Neural cell (in vitro differentiated cells): ENCODE results near the gene AK2. TPM values are rescaled to one million over a fixed set of nuclear protein-coding genes. Genes with fewer than 3 reads are reported as not detected.

Source experiments
- H2AFZ ChIP-seq: fragments of 200-600, 300-800 bp; sonication (generic), shearing (Covaris generic); 2 replicates; pipeline ENCODE4 v1.6.0; 2014; ENCODE audit warnings: low read depth, mild to moderate bottlenecking, antibody characterized with exemption, low read length, moderate library complexity
- H3F3A ChIP-seq: fragments of 200-600 bp; shearing (Covaris generic); 2 replicates; pipeline ENCODE4 v1.6.1; 2016; ENCODE audit warnings: mild to moderate bottlenecking, moderate library complexity, mixed read lengths, antibody characterized with exemption, low read length; ENCODE audit not compliant: insufficient read depth, poor library complexity, severe bottlenecking
- H3K27ac ChIP-seq: fragments of 200-600, 300-800 bp; sonication (generic), shearing (Covaris generic); 2 replicates; pipeline ENCODE4 v1.5.1; 2014; ENCODE audit warnings: mild to moderate bottlenecking, low read length, moderate library complexity
- H3K27me3 ChIP-seq: fragments of 300-800, 200-600 bp; sonication (generic), shearing (Covaris generic); 2 replicates; pipeline ENCODE4 v1.6.0; 2014; ENCODE audit warnings: mild to moderate bottlenecking, low read depth, low read length, moderate library complexity; ENCODE audit not compliant: insufficient read depth
- H3K36me3 ChIP-seq: fragments of 300-800, 200-600 bp; sonication (generic), shearing (Covaris generic); 2 replicates; pipeline ENCODE4 v1.5.1; 2014; ENCODE audit warnings: mild to moderate bottlenecking, antibody characterized with exemption, low read length, moderate library complexity; ENCODE audit not compliant: insufficient read depth
- H3K4me2 ChIP-seq: fragments of 300-800, 200-600 bp; sonication (generic), shearing (Covaris generic); 2 replicates; pipeline ENCODE4 v1.6.0; 2014; ENCODE audit warnings: mild to moderate bottlenecking, low read length
- H3K4me3 ChIP-seq: fragments of 300-800, 200-600 bp; sonication (generic), shearing (Covaris generic); 2 replicates; pipeline ENCODE4 v1.5.1; 2014; ENCODE audit warnings: mild to moderate bottlenecking, low read length, moderate library complexity
- H3K79me2 ChIP-seq: fragments of 200-600 bp; shearing (Covaris generic); replicated peaks from 2 replicates; pipeline ENCODE4 v1.6.0; 2014; ENCODE audit warnings: mild to moderate bottlenecking, low read length, moderate library complexity; ENCODE audit not compliant: insufficient read depth
- H3K9ac ChIP-seq: fragments of 300-800, 200-600 bp; sonication (generic), shearing (Covaris generic); 2 replicates; pipeline ENCODE4 v1.6.1; 2016; ENCODE audit warnings: mild to moderate bottlenecking, low read length, mixed read lengths
- H3K9me2 ChIP-seq: fragments of 200-600 bp; shearing (Covaris generic); 2 replicates; pipeline ENCODE4 v1.6.1; 2016; ENCODE audit warnings: mild to moderate bottlenecking, low read length, mixed read lengths; ENCODE audit not compliant: insufficient read depth
- H3K9me3 ChIP-seq: fragments of 200-600, 300-800 bp; sonication (generic), shearing (Covaris generic); 2 replicates; pipeline ENCODE4 v1.6.1; 2016; ENCODE audit warnings: mild to moderate bottlenecking, mixed run types, low read length, moderate library complexity, mixed read lengths
- H4K20me1 ChIP-seq: fragments of 200-600 bp; shearing (Covaris generic); 2 replicates; pipeline ENCODE4 v1.6.1; 2016; ENCODE audit warnings: mild to moderate bottlenecking, mixed run types; ENCODE audit not compliant: insufficient read depth
- CTCF ChIP-seq: fragments of 450-650 bp; IDR thresholded peaks from 2 replicates; pipeline ENCODE4 v1.5.1; 2014; ENCODE audit warnings: antibody characterized with exemption, mild to moderate bottlenecking, moderate library complexity; ENCODE audit not compliant: poor library complexity, severe bottlenecking
- EP300 ChIP-seq: fragments of 450-650 bp; conservative IDR thresholded peaks from 2 replicates; pipeline ENCODE4 v1.6.1; 2014; ENCODE audit warnings: antibody characterized with exemption, mild to moderate bottlenecking, moderate library complexity; ENCODE audit not compliant: poor library complexity, severe bottlenecking
- EZH2 ChIP-seq: fragments of 200-600, 300-800 bp; shearing (Covaris generic), sonication (generic); IDR thresholded peaks from 2 replicates; pipeline ENCODE4 v1.6.1; 2014; ENCODE audit warnings: antibody characterized with exemption, low read length, borderline replicate concordance, mild to moderate bottlenecking; ENCODE audit not compliant: insufficient read depth, poor library complexity, severe bottlenecking
- MXI1 ChIP-seq: fragments of 450-650 bp; conservative IDR thresholded peaks from 2 replicates; pipeline ENCODE4 v1.6.1; 2014; ENCODE audit warnings: antibody characterized with exemption, mild to moderate bottlenecking; ENCODE audit not compliant: poor library complexity, severe bottlenecking
- POLR2AphosphoS5 ChIP-seq: IDR thresholded peaks from 2 replicates; pipeline ENCODE4 v1.6.1; 2012
- RAD21 ChIP-seq: fragments of 450-650 bp; conservative IDR thresholded peaks from 2 replicates; pipeline ENCODE4 v1.6.1; 2014; ENCODE audit warnings: antibody characterized with exemption, mild to moderate bottlenecking, moderate library complexity
- SMC3 ChIP-seq: fragments of 450-650 bp; conservative IDR thresholded peaks from 2 replicates; pipeline ENCODE4 v1.6.1; 2014; ENCODE audit warnings: antibody characterized with exemption, mild to moderate bottlenecking, moderate library complexity; ENCODE audit not compliant: poor library complexity
- TAF1 ChIP-seq: IDR thresholded peaks from 2 replicates; pipeline ENCODE4 v1.6.1; 2012; ENCODE audit warnings: low read depth
- polyA plus RNA-seq: library from polyadenylated mRNA; depleted of rRNA; stranded (reverse); fragments of >200 nt; gene quantifications from 2 replicates; pipeline ENCODE4 v1.2.3, GENCODE V29; 2014
- TF ChIP-seq, protein P1 (sequence below): IDR thresholded peaks from 2 replicates; pipeline ENCODE4 v1.6.1; 2012; ENCODE audit warnings: borderline replicate concordance

AK2 gene
- polyA plus RNA-seq, 1 donor from 2014 or later: 107 TPM

- H4K20me1 ChIP-seq: no peaks in the 10 kb centered on the region
- H3K36me3 ChIP-seq: peaks cover 3% of the 10 kb centered on the region
- H3K4me2 ChIP-seq: no peak overlapping the region
- H3K4me3 ChIP-seq: no peak overlapping the region
- no peak overlapping the region for H3K9ac ChIP-seq
- H3K27me3 ChIP-seq: no peaks in the 10 kb centered on the region
- no peaks in the 10 kb centered on the region for H3K79me2 ChIP-seq
- H3F3A ChIP-seq: no peaks in the 10 kb centered on the region
- H2AFZ ChIP-seq: no peak overlapping the region
- H3K9me2 ChIP-seq: no peaks in the 10 kb centered on the region
- no peaks in the 10 kb centered on the region for H3K9me3 ChIP-seq
- TF ChIP-seq EP300 (no peak), RAD21 (no peak), POLR2AphosphoS5 (no peak), SMC3 (no peak), CTCF (no peak), TAF1 (no peak), EZH2 (no peak), MXI1 (no peak)
- TF ChIP-seq, protein P1, sequence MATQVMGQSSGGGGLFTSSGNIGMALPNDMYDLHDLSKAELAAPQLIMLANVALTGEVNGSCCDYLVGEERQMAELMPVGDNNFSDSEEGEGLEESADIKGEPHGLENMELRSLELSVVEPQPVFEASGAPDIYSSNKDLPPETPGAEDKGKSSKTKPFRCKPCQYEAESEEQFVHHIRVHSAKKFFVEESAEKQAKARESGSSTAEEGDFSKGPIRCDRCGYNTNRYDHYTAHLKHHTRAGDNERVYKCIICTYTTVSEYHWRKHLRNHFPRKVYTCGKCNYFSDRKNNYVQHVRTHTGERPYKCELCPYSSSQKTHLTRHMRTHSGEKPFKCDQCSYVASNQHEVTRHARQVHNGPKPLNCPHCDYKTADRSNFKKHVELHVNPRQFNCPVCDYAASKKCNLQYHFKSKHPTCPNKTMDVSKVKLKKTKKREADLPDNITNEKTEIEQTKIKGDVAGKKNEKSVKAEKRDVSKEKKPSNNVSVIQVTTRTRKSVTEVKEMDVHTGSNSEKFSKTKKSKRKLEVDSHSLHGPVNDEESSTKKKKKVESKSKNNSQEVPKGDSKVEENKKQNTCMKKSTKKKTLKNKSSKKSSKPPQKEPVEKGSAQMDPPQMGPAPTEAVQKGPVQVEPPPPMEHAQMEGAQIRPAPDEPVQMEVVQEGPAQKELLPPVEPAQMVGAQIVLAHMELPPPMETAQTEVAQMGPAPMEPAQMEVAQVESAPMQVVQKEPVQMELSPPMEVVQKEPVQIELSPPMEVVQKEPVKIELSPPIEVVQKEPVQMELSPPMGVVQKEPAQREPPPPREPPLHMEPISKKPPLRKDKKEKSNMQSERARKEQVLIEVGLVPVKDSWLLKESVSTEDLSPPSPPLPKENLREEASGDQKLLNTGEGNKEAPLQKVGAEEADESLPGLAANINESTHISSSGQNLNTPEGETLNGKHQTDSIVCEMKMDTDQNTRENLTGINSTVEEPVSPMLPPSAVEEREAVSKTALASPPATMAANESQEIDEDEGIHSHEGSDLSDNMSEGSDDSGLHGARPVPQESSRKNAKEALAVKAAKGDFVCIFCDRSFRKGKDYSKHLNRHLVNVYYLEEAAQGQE: no peak
- H3K27ac ChIP-seq: no peak overlapping the region
These were observed 19.5 kb downstream of the AK2 start for GRCh38 chr1:33017175-33017574.

- H4K20me1 ChIP-seq: no peaks in the 10 kb centered on the region
- H3K9me3 ChIP-seq: no peaks in the 10 kb centered on the region
- no peaks in the 10 kb centered on the region for H3F3A ChIP-seq
- H3K9me2 ChIP-seq: no peaks in the 10 kb centered on the region
- H3K27ac ChIP-seq: no peak overlapping the region
- H3K4me2 ChIP-seq: no peak overlapping the region
- TF ChIP-seq CTCF (no peak), EZH2 (no peak), POLR2AphosphoS5 (no peak), MXI1 (no peak), RAD21 (no peak), EP300 (no peak), TAF1 (no peak), SMC3 (no peak)
- TF ChIP-seq, protein P1: no peak
- H3K79me2 ChIP-seq: no peaks in the 10 kb centered on the region
- no peaks in the 10 kb centered on the region for H3K27me3 ChIP-seq
- peaks cover 7% of the 10 kb centered on the region for H3K36me3 ChIP-seq
- H2AFZ ChIP-seq: no peak overlapping the region
- H3K4me3 ChIP-seq: no peak overlapping the region
- no peak overlapping the region for H3K9ac ChIP-seq
These were observed 21.5 kb downstream of the AK2 start for GRCh38 chr1:33015216-33015615.
